Measurements from ENCODE around the gene CERS6.
A peak's percentile ranks its signal among the peaks of the same experiment; 100 is the strongest.
"Not testable (repeated sequence)": the region's sequence is repeated elsewhere in the genome, so short reads cannot be mapped to it uniquely, and the experiment has no call there.

Gene CERS6

DNA sequence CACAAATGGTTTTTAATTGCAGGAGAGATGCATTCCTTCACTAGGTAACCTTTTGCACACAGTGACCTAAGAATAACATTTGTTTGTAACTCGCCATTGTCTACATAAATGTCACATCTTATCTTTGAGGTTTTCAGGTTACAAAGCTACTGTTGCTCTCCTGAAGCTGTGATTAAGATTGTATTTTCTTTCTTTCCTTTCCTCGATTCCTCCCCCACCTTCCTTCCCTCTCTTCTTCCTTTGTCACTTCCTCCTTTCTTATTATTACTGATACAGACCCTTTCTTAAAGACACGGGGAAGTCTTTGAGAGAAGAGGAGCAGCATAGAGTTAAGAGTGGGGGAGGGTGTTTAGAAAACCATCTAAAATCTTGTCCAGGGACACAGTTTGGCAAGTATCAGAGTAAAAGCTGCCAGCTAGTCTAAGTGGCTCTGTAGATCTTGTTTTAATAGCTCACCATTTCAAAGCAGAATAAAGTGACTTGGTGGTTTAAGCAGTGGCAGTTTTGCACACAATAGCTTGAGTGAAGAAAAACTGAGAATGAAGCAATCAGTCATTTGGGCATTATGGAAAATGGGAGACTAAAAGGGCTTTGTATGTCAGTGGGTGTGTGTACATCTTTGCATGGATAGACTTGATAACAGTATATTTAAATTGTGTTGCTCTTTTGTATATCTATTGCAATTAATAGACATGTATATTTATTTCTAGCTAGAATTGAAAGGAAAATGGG is 10.9 kb downstream of the CERS6 start:
- no peak for DNase-seq (ENCODE audit: low read depth in 1 of 2, low spot score in 1 of 2)

DNA sequence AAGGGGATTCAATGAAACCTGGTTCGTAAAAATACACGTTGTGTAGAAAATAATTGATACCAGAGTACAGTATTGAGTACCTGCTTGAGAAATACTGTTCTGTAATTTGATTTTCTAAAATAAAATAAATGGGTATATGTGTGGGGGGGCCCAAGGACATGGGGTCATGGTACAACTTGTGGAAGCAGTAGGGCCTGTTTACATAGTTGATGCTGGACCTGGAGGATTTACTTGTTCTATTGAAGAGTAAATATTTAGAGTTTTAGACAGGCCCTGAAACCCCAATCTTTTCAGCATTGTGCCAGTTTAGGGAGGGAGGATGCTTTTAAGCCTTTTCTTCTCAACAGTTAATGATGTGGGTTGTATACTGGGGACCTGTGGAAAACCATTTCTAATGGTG is 11.7 kb downstream of the CERS6 start:
- DNase-seq (ENCODE audit: low read depth in 1 of 2, low spot score in 1 of 2): no peak

DNA sequence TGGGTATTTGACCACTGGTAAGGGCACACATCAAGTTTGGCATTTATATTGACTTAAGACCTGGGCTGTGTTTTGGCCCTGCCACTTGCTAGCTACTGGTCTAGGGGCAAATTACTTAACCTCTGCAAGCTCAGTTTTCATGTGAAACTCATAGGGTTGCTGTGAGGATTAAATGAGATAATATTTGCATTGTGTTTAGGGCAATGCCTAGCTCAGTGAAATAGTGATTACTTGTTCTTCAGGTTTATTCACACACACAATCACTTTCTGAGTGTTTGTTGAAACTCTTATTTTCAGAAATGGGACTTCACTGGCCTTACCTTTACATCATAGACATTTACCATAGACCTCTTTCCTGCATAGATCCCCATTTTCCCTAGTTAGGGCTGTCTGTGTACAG is 12.3 kb downstream of the CERS6 start:
- DNase-seq (ENCODE audit: low read depth in 1 of 2, low spot score in 1 of 2): no peak

DNA sequence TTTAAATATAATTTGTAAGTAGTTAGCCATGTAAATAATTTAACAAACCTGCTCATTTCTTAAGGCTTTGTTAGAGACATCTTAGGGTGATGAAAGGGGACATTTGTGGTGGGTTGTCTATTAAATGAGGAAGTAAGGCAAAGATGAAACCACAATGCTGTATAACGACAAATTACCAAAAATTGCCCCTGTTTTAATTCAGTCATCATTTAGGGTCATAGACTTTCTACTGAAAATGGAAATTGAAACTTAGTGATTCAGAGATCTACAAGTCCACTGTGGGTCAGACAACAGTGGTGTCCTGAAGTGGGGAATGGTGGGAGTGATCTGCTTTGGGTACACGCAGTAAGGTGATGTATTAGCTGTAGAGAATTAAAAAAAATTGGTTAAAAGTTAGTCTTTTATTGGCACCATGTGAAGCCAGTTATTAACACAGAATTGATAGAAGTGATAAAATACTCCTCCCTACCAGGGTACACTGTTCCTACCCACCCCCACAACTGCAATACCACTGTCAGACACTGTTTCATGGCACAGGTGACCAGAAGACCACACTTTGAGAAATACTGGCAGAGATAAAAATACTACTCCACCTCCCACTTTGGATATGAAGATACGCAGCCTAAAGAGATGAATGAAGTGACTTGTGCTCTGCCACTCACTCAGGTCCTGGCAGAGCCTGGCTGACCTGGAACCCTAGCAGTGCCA is 13.4 kb downstream of the CERS6 start:
- DNase-seq (ENCODE audit: low read depth in 1 of 2, low spot score in 1 of 2): no peak

DNA sequence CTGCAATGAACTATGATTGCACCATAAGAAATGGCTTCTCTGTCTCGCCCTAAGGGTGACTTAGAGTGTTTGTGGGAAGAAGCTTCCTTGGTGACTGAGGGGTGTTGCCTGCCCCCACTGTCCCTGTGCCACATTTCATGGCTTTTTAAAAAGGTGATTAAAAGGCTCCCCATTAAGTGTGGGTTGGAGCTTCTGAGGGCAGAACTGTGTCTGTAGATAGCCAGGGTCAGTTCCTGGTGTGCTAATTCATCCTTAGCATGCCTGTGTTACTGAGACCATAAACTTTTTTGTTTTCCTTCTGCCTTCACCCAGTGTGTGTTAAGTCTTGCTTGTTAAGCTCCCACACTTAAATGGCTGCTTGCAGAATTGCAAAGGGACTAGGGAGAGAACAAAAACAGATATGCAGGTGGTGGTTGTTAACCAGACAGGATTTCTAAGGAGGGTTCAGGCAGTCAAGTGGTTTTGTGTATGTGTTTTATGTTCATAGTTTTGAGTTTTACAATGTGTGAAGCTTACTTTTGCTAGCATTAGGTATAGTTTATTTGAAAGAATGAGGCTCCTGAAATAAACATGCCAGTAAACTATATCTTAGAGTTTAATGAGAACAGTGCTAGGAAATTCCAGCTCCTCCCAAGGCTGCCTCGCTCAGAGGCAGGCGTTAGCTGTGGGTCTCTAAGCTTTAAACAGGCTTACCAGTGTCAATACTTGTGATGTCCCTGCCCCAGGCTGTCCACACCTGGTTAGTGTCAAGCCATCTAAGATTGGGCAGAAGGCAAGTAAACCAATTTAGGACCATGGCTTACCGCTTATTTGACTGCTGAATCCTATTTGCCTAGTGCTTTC is 14.5 kb downstream of the CERS6 start:
- DNase-seq (ENCODE audit: low read depth in 1 of 2, low spot score in 1 of 2): no peak

DNA sequence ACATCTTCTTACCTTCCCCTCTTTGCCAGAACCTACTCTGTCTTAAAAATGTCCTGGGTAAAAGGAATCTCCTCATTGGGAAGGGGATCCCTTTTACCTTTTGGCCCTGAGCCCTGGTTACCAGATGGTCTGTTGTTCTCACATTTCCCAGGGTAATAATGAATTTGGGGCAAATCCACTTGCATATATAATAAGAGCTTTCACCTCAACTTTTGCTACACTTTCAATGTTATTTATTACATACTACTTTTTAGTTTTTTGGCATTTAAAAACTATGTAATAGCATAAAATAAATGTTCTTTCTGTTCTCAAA is 15.0 kb downstream of the CERS6 start:
- DNase-seq (ENCODE audit: low read depth in 1 of 2, low spot score in 1 of 2): no peak

DNA sequence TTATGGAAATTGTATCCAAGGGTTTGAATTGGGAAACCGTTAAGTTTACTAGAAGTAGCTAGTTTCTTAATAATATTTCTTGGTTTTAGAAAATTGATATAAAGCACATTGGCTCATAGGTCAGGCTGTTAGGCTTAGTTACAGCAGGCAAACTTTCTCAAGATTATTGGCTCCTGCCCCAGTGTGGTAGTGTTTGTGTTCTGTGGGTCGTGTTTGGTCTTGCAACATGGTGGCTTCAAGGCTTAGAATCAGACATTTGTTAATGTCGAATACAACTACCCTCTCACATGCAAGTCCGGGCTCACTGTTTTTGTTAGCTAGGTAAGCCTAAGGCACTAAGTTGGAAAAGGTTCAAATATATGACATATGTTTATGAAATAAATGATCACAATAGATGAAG is 19.6 kb downstream of the CERS6 start:
- DNase-seq (ENCODE audit: low read depth in 1 of 2, low spot score in 1 of 2): no peak

DNA sequence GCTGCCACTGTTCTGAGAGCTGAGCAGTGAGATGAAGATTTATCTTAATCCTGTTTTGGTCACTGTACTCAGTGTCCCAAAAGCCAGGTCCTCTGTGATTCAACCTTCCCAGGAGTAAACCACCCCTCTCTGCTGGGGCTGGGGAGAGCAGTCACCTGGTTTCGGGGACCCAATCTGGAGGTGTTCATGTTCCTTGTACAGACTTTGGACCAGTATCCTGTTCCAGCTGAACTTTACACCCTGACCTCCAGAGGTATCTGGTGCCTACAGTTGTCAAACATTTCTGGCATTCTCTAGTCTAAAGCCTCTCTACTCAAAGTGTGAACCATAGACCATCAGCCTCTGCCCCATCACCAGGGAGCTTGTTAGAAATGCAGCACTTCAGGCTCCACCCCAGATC is 22.1 kb downstream of the CERS6 start:
- DNase-seq (ENCODE audit: low read depth in 1 of 2, low spot score in 1 of 2): no peak

DNA sequence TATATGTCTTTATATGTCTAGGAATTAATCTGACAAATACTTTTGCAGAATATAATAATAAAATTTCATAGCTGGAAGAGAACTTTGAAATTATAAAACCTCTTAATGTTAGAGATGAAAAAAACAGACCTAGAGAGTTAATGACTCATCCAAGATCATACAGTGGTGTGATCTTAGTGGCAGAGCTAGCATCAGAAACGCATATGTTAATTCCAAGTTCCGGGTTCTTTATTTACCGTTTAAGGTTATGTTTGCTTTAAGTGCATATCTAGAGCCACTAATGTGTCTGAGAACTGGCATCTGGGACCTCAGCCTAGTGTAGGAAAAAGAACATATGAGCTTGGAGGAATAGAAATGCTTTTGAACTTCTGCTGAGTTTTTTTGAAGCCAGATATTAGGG is 24.3 kb downstream of the CERS6 start:
- no peak for DNase-seq (ENCODE audit: low read depth in 1 of 2, low spot score in 1 of 2)

DNA sequence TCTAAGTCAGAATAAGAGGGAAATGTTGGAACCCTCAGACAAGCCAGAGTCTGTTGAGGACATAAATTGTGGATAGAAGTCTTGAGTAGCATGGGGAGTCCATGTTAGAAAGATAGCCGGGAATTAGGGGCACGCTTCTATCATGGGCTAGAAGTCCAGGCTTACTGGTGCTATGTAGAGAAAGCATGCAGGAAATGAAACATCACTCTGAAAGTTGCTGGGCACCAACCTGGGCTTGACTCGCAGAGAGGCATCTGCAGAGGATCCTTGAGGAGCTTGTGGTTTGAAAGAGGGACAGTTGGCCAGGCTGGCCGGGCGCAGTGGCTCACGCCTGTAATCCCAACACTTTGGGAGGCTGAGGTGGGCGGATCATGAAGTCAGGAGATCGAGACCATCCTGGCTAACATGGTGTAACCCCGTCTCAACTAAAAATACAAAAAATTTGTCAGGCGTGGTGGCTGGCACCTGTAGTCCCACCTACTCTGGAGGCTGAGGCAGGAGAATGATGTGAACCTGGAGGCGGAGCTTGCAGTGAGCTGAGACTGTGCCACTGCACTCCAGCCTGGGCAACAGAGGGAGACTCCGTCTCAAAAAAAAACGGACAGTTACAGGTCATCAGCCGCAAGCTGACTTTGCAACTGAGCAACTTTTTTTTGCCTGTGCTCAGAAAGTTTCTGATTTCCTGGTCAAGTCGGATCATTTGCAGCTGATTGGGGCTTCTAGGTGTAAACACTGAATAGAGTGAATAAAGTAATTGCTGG is 24.9 kb downstream of the CERS6 start:
- DNase-seq (ENCODE audit: low read depth in 1 of 2, low spot score in 1 of 2): no peak

DNA sequence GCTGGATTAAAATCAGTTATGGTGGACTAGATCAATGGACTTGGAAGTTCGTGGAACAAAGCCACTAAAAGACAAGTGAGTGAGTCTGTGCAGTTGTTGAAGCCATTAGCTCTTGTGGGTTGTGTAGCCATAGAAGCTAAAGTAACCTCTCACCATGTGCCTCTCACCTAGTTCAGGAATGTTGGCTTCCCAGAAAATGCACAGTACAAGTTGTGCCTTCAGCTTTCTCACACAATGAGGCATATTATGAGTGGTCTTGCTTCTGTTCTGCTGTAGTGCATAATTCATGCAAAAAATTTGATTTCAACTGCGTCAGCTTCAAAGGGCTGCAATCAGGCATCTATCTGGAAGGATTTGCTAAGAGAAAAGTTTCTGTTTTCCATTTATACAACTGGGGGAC is 26.2 kb downstream of the CERS6 start:
- DNase-seq (ENCODE audit: low read depth in 1 of 2, low spot score in 1 of 2): no peak

DNA sequence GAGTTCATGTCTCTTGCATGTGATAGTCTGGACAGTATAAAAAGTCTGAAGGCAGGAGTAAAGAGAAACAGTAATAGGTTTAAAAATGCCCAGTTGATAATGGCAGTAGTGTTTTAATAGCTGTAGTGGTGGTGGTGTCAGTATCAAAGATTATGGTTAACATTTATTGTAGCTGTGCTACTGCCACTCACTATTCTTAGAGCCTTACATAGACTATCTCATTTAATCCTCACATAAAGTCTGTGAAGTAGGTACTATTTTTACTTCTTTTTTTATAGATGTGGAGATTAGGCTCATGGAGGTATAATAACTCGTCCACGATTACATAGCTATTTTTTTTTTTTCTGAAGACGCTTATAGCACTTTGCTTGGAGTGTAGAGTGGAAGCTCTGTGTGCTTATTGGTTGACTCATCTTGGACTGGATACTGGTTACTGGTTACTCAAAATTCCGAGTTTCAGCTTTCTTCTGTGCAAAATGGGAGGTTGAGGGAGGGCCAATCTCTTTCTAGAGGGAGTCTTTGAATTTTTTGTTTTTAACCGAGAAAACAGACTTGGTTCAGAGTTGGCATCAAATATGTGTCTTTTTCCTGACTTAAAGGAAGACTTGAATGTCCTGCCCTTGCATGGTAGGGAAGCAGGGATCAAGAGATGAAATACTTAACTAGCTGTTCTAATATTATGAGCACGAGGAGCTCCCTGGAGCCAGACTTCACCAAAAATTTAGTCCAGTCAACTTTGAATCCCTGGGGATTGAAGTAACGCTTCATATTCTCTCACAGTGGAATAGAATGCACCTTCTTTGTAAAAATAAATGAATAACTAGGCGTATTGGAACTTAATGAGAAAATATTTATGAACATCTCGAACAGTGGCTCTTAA is 27.1 kb downstream of the CERS6 start:
- no peak for DNase-seq (ENCODE audit: low read depth in 1 of 2, low spot score in 1 of 2)

DNA sequence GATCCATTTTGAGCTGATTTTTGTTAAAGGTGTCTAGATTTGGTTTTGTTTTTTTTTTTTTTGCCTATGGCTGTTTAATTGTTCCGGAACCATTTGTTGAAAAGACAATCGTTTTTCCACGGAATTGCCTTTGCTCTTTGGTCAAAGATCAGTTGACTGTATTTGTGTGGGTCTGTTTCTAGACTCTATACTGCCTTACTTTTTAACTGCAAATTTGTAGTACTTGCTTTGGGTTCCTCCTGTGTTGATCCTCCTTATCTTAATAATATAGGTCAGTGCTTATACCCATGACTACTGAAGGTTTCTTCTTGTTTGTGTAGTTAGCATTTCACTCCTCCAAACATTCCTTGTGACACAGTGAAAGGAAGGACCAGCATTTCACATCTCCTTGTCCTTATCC is 30.4 kb downstream of the CERS6 start:
- DNase-seq (ENCODE audit: low read depth in 1 of 2, low spot score in 1 of 2): no peak

DNA sequence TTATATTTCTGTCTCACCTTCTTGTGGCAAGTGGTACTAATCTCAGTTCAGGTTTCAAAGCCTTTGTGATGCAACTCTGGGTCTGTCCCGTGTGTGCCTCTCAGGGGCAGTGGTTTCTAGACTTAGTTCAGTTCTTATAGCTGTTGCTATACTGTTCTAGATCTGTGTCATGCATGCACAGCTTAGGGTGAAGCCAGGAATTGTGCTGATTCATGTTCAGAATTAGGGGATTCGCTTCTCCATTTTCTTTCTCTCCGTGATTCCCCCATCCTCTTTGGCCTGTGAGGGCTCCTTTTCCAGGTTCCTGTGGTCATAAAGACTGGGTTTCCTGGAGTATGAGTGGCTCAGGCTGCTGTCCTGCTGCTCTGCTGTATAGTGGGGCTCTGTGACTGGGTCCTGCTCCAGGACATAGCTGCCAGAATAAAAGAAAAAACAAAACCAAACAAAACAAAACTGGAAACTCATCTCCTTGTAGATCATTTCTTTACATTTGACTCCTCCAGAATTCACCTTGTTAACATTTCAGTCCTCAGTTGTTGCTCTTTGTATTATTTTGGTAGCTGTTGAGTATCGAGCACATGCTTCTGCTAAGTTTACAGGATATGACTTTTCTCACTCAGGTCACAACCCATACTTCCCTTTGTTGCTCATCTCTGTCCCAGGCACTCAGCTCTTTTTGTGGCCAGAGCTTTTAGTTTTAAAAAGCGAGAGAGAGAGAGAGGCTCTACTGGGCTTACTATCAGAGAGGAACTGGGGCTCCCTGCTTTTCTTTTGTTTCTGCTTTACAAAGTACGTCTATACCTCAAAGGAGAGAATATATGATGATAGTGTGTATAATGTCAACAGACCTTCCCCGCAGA is 34.2 kb downstream of the CERS6 start:
- peak in 1 of 2 donors; percentile 13 for DNase-seq (ENCODE audit: low read depth in 1 of 2, low spot score in 1 of 2)

DNA sequence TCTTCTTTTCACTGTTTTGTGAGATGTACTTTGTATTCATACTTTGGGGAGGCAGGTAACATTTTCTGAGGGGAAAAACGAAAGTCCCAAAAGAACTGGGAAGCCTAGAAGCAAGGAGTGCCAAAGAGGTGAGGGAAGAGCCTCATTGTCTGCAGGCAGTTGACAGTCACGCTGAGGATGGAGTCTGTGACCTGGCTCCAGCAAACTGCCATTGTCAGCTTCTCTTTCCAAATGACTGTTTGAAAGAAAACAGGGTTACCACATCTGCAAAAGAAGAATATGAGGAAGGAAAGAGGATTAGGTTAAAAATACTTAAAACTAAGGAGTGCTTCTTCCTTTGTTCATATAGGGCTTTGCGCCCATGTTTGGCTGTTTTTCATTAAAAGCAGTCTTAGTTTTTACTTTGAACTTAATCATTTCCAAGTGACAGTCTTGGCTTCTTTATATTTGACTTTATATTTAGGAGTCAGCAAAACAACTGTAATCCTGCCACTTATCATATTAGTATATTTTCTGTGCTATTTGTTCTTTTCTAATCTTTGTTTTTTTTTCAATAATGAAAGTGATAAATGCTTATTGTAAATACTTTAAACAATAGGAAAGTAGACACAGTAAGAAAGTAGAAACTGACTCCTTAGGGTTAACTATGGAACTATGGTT is 35.0 kb downstream of the CERS6 start:
- DNase-seq (ENCODE audit: low read depth in 1 of 2, low spot score in 1 of 2): no peak

DNA sequence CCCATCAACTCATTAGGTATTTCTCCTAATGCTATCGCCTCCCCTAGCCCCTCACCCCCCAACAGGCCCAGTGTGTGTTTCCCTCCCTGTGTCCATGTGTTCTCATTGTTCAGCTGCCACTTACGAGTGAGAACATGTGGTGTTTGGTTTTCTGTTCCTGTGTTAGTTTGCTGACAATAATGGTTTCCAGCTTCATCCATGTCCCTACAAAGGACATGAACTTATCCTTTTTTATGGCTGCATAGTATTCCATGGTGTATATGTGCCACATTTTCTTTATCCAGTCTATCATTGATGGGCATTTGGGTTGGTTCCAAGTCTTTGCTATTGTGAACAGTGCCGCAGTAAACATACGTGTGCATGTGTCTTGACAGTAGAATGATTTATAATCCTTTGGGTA is 35.7 kb downstream of the CERS6 start:
- not testable (repeated sequence) for DNase-seq (ENCODE audit: low read depth in 1 of 2, low spot score in 1 of 2)

DNA sequence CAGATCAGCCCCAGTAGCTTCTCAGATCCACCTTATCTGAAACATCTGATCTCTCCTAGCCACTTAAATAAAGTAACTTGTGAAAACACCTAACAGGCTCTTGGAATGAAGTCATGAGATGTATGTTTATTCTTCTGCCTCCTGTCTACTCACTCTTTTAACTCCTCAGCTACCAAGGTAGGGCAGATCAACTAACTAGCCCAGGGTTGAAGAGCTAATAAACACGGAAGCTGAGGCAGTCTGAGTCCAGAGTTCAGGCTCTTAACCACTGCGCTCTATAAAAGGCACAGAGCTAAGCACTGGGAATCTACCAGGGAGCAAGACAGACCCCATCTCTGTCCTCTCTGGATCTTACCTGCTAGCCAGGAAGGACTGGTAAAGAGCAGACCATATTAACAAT is 37.1 kb downstream of the CERS6 start:
- not testable (repeated sequence) for DNase-seq (ENCODE audit: low read depth in 1 of 2, low spot score in 1 of 2)

DNA sequence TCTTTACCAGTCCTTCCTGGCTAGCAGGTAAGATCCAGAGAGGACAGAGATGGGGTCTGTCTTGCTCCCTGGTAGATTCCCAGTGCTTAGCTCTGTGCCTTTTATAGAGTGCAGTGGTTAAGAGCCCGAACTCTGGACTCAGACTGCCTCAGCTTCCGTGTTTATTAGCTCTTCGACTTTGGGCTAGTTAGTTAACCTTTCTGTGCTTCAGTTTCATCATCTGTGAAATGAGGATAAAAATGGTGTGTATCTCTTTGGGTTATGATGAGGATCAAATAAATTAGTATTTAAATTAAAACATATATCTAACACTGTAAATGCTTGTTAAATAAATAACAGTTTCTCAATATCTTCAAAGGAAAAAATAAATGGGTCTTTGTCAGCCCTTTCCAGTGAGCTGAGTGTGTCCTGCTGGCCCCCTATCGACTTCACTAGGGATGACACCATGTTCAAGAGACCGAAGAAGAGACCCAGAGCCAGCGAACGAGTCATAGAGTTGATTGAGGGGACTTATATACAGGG is 38.2 kb downstream of the CERS6 start:
- no peak for DNase-seq (ENCODE audit: low read depth in 1 of 2, low spot score in 1 of 2)

DNA sequence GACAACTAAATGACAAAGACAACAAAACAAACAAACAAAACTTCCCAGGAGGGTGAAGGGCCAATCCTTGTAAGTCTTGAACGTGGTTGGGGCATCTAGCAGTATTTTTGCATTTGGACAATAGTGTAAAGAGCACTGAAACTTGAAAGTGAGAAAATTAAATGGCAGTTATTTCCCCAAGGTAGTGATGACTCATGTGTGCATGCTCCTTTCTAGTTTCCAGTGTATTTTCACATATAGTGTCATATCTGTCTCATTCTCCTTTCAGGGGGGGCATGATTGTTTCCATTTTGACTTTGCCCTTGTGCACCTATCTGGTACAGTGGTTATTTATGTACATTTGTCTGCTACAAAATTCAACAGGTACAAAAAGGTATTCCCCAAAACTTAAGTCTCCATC is 39.5 kb downstream of the CERS6 start:
- no peak for DNase-seq (ENCODE audit: low read depth in 1 of 2, low spot score in 1 of 2)
